RWPE2 (cell line): ENCODE data around the gene NMNAT3.

ENCODE experiments used
- ATAC-seq: fragments of 200-7000 bp; cut with Tn5 transposase; 3 replicates; pipeline ENCODE4 v1.9.1; 2021; ENCODE audit warnings: low read depth
- DNase-seq: peaks from one replicate; pipeline ENCODE4 v3.0.0-alpha.2; 2020; ENCODE audit warnings: low spot score
- H3K27ac ChIP-seq: fragments of 450-650 bp; 2 replicates; pipeline ENCODE4 v1.5.1; 2017; ENCODE audit warnings: mild to moderate bottlenecking; ENCODE audit not compliant: poor library complexity, severe bottlenecking
- H3K27me3 ChIP-seq: fragments of 250-450 bp; sonication (Bioruptor Pico); 2 replicates; pipeline ENCODE4 v1.5.1; 2021; ENCODE audit warnings: mild to moderate bottlenecking, moderate library complexity; ENCODE audit not compliant: insufficient read depth, poor library complexity, severe bottlenecking
- H3K36me3 ChIP-seq: fragments of 250-450 bp; sonication (Bioruptor Pico); 2 replicates; pipeline ENCODE4 v1.5.1; 2020; ENCODE audit warnings: low read depth, mild to moderate bottlenecking, moderate library complexity
- H3K4me1 ChIP-seq: fragments of 250-450 bp; sonication (Bioruptor Pico); 2 replicates; pipeline ENCODE4 v1.5.1; 2021; ENCODE audit warnings: mild to moderate bottlenecking, moderate library complexity; ENCODE audit not compliant: insufficient read depth, poor library complexity, severe bottlenecking
- H3K4me3 ChIP-seq: fragments of 250-450 bp; sonication (Bioruptor Pico); 2 replicates; pipeline ENCODE4 v1.5.1; 2021; ENCODE audit warnings: mild to moderate bottlenecking, moderate library complexity; ENCODE audit not compliant: severe bottlenecking
- H3K9me3 ChIP-seq: fragments of 250-450 bp; sonication (Bioruptor Pico); 2 replicates; pipeline ENCODE4 v1.5.1; 2021; ENCODE audit warnings: mild to moderate bottlenecking, moderate library complexity; ENCODE audit not compliant: severe bottlenecking
- TF ChIP-seq, protein P1 (sequence below): fragments of 450-650 bp; IDR thresholded peaks from one replicate; pipeline ENCODE4 v1.5.1; 2017; ENCODE audit warnings: mild to moderate bottlenecking, moderate library complexity; ENCODE audit not compliant: poor library complexity, severe bottlenecking

NMNAT3 gene

DNA sequence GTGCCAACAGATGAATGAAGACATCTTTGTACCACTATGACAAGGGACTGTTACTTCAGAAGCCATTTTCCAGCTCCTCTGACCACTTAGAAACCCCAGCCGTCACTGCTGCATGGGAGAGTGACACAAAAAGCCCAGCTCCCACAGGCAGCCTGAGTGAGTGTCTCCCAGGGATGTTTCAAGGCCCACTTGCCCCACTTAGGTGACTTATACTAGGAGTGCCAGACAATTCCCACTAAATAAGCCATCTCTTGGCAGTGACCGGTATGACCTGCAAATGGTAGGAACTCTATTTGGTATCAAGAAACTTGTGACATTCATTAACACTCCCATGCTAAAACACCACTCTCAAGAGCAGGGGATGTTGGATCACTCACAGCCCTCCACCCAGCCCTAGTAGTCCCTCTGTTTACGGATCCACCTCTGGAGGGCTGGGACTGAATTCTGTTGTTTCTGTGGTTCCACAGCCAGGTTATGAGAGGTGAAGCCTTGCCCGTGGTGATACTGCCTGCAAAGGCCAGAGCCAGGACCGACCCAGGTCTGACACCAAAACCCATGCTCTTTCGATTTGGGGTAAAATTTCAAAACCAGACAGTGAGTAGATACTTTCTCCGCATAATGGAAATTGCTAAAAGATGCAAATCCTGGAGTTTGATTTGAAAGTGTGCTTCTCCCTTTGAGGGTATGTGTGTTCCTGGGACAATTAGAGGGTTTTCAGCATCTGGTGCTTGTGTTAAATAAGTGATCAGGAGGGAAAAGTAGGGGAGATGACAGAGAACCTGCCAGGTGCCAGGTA lies 152.7 kb downstream of the NMNAT3 start:
- no peaks in the 10 kb centered on the region for H3K36me3 ChIP-seq
- no peak for ATAC-seq

DNA sequence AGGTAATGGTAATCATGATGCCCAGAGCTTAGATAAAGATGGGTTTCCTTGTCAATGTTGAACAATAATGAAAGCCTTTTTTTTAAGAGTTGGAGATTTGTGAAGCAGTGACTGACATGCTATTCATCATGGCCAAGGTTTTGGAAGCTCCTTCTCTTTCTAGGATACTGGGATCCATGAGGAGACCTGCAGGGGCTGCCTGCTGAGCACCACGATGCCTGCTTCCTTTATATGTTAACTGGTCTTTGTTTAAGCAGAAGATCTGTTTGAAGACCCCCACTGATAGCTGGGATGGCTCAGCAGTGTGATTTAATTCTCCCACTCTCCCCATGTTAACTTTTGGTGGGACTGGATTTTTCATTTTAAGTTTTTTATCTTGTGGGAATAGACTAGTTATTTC lies 154.1 kb downstream of the NMNAT3 start:
- DNase-seq (no peak), ATAC-seq (no peak)
- TF ChIP-seq, protein P1, sequence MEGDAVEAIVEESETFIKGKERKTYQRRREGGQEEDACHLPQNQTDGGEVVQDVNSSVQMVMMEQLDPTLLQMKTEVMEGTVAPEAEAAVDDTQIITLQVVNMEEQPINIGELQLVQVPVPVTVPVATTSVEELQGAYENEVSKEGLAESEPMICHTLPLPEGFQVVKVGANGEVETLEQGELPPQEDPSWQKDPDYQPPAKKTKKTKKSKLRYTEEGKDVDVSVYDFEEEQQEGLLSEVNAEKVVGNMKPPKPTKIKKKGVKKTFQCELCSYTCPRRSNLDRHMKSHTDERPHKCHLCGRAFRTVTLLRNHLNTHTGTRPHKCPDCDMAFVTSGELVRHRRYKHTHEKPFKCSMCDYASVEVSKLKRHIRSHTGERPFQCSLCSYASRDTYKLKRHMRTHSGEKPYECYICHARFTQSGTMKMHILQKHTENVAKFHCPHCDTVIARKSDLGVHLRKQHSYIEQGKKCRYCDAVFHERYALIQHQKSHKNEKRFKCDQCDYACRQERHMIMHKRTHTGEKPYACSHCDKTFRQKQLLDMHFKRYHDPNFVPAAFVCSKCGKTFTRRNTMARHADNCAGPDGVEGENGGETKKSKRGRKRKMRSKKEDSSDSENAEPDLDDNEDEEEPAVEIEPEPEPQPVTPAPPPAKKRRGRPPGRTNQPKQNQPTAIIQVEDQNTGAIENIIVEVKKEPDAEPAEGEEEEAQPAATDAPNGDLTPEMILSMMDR, result no peak
- H3K27ac ChIP-seq, result no peak overlapping the region
- no peaks in the 10 kb centered on the region for H3K4me1 ChIP-seq
- H3K4me3 ChIP-seq, result no peak overlapping the region
- H3K36me3 ChIP-seq, result no peaks in the 10 kb centered on the region
- no peaks in the 10 kb centered on the region for H3K9me3 ChIP-seq
- no peaks in the 10 kb centered on the region for H3K27me3 ChIP-seq

More for the DNA sequence above, 152.7 kb downstream of the NMNAT3 start:
- H3K4me1 ChIP-seq, result no peaks in the 10 kb centered on the region
- H3K4me3 ChIP-seq, result no peak overlapping the region
- no peaks in the 10 kb centered on the region for H3K9me3 ChIP-seq
- no peak overlapping the region for H3K27ac ChIP-seq
- no peaks in the 10 kb centered on the region for H3K27me3 ChIP-seq
- no peak for DNase-seq
- TF ChIP-seq, protein P1, result no peak

DNA sequence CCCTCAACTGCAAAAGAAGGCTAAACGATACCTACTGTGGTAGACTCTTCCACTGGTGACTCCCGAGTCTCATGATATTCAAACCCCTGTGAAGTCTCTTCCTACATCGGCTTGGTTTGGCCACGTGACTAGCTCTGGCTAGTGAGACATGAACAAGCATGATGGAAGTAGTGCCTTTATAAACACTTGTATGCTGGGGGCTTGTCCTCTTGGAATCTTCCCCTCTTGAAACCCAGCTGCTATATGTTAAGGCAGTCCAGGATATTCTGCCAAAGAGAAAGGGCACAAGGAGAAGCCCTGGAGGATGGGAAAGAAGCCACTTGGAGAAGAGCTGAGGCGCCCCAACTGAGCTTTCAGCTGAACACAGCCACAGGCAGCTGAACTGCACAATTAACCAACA lies 154.6 kb downstream of the NMNAT3 start:
- no peak for ATAC-seq
- no peak overlapping the region for H3K4me3 ChIP-seq
- no peak overlapping the region for H3K27ac ChIP-seq
- no peaks in the 10 kb centered on the region for H3K4me1 ChIP-seq
- no peaks in the 10 kb centered on the region for H3K36me3 ChIP-seq
- DNase-seq, result no peak
- no peaks in the 10 kb centered on the region for H3K27me3 ChIP-seq
- TF ChIP-seq, protein P1, result no peak
- no peaks in the 10 kb centered on the region for H3K9me3 ChIP-seq

DNA sequence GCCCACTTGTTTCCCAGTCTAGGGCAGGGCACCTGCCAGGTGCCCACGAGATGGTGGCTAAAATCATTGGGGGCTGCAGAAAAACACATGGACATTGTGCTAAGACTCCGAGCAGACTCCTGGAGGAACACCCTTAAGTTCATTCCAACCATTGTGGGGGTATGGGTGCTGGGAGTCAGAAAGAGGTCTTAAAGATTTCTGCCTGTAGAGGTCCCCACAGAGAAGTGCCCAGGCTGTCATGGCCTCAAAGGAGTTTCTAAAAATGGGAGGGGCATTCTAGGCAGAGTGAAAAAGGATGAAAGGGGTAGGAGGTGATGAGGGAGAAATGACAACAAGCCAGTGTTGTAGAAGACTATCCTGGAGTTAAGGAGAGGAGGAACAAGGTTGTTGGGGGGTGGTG lies 155.4 kb downstream of the NMNAT3 start:
- Histone ChIP-seq H3K27ac (no peak overlapping the region), H3K4me1 (no peaks in the 10 kb centered on the region), H3K27me3 (no peaks in the 10 kb centered on the region), H3K36me3 (no peaks in the 10 kb centered on the region), H3K9me3 (no peaks in the 10 kb centered on the region), H3K4me3 (no peak overlapping the region)
- DNase-seq (no peak), ATAC-seq (no peak)
- TF ChIP-seq, protein P1, result no peak

DNA sequence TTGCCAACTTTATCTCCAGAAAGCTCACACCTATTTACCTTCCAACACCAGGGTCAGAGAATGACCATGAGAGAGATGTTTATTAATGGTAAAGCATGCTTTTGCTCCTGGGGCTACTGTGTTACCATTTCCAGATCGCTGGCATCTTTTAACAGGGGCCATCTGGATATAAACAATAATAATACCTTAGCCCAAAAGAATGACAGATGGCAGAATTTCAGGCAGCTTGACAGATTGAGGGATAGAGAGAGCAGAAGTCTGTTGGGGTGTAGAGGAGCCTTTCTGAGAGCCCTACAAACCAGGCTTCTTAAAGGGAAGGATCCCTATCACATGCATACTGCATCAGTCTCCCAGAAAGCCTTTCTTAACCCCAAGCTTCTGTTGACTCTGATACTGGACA lies 156.0 kb downstream of the NMNAT3 start:
- no peak for ATAC-seq

More for the DNA sequence above, 156.0 kb downstream of the NMNAT3 start:
- H3K9me3 ChIP-seq, result no peaks in the 10 kb centered on the region
- no peak for DNase-seq
- no peak overlapping the region for H3K27ac ChIP-seq
- no peaks in the 10 kb centered on the region for H3K27me3 ChIP-seq
- no peaks in the 10 kb centered on the region for H3K36me3 ChIP-seq
- TF ChIP-seq, protein P1, result no peak
- no peaks in the 10 kb centered on the region for H3K4me1 ChIP-seq
- no peak overlapping the region for H3K4me3 ChIP-seq
